Natural killer cell (primary cell): Measurements from ENCODE around the gene URAD. TPM values are rescaled to one million over a fixed set of nuclear protein-coding genes. Genes with fewer than 3 reads are reported as not detected.
"Not testable (repeated sequence)": the region's sequence is repeated elsewhere in the genome, so short reads cannot be mapped to it uniquely, and the experiment has no call there.

Experiments
- ATAC-seq, 3 donors: fragments of 150-1000 bp in 2 of 3; fragments of 200-7000 bp in 1 of 3; cut with Tn5 transposase; 1 replicate in 1 of 3; 2 replicates in 2 of 3; pipeline ENCODE4 v1.10.0; 2021; ENCODE audit warnings: mild to moderate bottlenecking in 2 of 3, moderate library complexity in 2 of 3
- DNase-seq, 2 donors: peaks; one replicate each; pipeline versions ENCODE4 v3.0.0 to v3.0.0-alpha.2; 2013 to 2021; ENCODE audit warnings: mixed read lengths in 1 of 2
- H3K27ac ChIP-seq: one replicate; pipeline ENCODE4 v1.5.1; 2013; ENCODE audit warnings: mild to moderate bottlenecking, low read length
- H3K27me3 ChIP-seq: one replicate; pipeline ENCODE4 v1.6.1; 2013; ENCODE audit warnings: low read length; ENCODE audit not compliant: control insufficient read depth, insufficient read depth
- H3K36me3 ChIP-seq: one replicate; pipeline ENCODE4 v1.6.1; 2013; ENCODE audit warnings: low read length; ENCODE audit not compliant: control insufficient read depth, insufficient read depth
- H3K4me1 ChIP-seq: one replicate; pipeline ENCODE4 v1.6.1; 2013; ENCODE audit warnings: low read length; ENCODE audit not compliant: control insufficient read depth, insufficient read depth
- H3K4me3 ChIP-seq: one replicate; pipeline ENCODE4 v1.5.1; 2013; ENCODE audit warnings: low read length
- H3K9me3 ChIP-seq: one replicate; pipeline ENCODE4 v1.6.1; 2013; ENCODE audit warnings: low read length; ENCODE audit not compliant: control insufficient read depth, insufficient read depth
- H3K27ac Mint-ChIP-seq, 2 donors: one replicate each; pipeline ENCODE4 v1.8.0; 2022; ENCODE audit warnings: mild to moderate bottlenecking in 2 of 2, mixed read lengths in 2 of 2, moderate library complexity in 1 of 2
- H3K27me3 Mint-ChIP-seq, 2 donors: one replicate each; pipeline ENCODE4 v1.8.0; 2022; ENCODE audit warnings: low read depth in 2 of 2, mixed read lengths in 2 of 2
- H3K36me3 Mint-ChIP-seq: one replicate; pipeline ENCODE4 v1.8.0; 2022; ENCODE audit warnings: mixed read lengths
- H3K4me1 Mint-ChIP-seq, 2 donors: one replicate each; pipeline ENCODE4 v1.8.0; 2022; ENCODE audit warnings: mixed read lengths in 2 of 2
- H3K4me3 Mint-ChIP-seq: one replicate; pipeline ENCODE4 v1.8.0; 2022; ENCODE audit warnings: mild to moderate bottlenecking, moderate library complexity, mixed read lengths
- H3K9me3 Mint-ChIP-seq, 2 donors: one replicate each; pipeline ENCODE4 v1.8.0; 2022; ENCODE audit warnings: mixed read lengths in 2 of 2
- WGBS: methylation state at CpG from one replicate; pipeline ENCODE4 v1.1.7; 2013; ENCODE audit warnings: missing lambda C conversion rate; ENCODE audit not compliant: insufficient coverage; 5-methylcytosine and 5-hydroxymethylcytosine counted together
- intact Hi-C: fragments of 100-400 bp; cut with micrococcal nuclease; formaldehyde crosslinking; loops from one replicate; pipeline ENCODE4 v1.14.2; 2022
- total RNA-seq, 4 donors: library from RNA; stranded (reverse); fragments of 120-200 nt in 1 of 4; gene quantifications; one replicate each; pipeline versions ENCODE4 v1.2.3 to v1.2.4, GENCODE V29; 2013 to 2022
- TF ChIP-seq, protein P1 (sequence below): fragments of 200-600 bp; IDR thresholded peaks from one replicate; pipeline ENCODE4 v1.8.0; 2022; ENCODE audit warnings: antibody characterized with exemption

The URAD gene
- total RNA-seq, 3 donors from 2014 or later (not counting 1 experiment from before 2014, with no cell fraction given) = not detected

DNA sequence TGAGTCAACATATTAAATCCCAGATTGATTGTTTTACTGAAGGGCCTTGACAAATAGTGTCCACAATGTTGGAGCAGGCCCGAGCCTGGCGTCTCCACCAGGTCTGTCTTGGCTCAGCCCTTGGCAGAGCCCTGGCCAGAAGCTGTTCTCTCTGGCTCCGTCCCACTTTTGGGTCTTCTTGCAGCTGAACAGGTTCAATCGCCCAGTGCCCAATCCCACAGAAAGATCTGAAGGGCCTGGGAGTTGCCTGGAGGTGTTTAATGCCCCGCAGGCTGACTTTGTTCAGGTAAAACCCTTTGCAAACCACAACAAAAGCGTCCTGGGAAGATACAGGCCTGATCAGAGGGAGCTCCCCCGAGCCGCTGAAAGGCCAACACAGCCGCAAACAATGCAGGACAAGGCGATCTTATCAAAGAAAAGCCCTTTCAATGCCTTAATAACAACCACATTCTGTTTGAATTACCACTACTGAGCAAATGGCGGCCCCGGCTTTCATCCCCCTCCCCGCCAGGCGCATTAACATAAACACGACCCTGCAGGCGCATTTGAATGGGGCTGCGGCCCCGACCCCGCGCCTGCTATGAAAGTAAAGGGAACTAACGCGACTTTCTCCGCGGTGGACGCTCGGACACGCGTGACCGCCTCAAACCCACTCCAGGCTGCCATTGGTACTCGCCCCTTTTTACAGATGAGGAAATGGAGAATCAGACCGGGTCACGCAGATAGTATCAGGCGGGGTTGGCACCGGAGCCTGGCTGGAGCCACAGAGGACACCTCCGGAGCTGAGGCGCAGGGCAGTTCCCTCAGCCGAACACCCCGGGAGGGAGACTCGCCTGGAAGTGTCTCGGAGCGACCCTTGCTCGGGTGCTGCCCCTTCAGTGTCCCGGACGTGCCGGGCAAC is 22.5 kb downstream of the URAD start:
- no peaks in the 10 kb centered on the region for H3K9me3 Mint-ChIP-seq
- no peak overlapping the region for H3K4me3 ChIP-seq
- H3K27me3 ChIP-seq = peaks cover 54% of the 10 kb centered on the region
- H3K27ac ChIP-seq = no peak overlapping the region
- H3K4me3 Mint-ChIP-seq = no peak overlapping the region
- no peak overlapping the region for H3K27ac Mint-ChIP-seq
- 16% methylated on average over 45 of the region's 45 CpGs for WGBS
- no peaks in the 10 kb centered on the region for H3K9me3 ChIP-seq
- H3K36me3 ChIP-seq = no peaks in the 10 kb centered on the region
- peaks cover 5 to 6% of the 10 kb centered on the region in 2 donors for H3K4me1 Mint-ChIP-seq
- ATAC-seq = no peak
- H3K36me3 Mint-ChIP-seq = no peaks in the 10 kb centered on the region
- DNase-seq = no peak
- H3K4me1 ChIP-seq = peaks cover 12% of the 10 kb centered on the region
- intact Hi-C loops = no loop called here
- peaks cover 57 to 78% of the 10 kb centered on the region in 2 donors for H3K27me3 Mint-ChIP-seq
- TF ChIP-seq, protein P1, sequence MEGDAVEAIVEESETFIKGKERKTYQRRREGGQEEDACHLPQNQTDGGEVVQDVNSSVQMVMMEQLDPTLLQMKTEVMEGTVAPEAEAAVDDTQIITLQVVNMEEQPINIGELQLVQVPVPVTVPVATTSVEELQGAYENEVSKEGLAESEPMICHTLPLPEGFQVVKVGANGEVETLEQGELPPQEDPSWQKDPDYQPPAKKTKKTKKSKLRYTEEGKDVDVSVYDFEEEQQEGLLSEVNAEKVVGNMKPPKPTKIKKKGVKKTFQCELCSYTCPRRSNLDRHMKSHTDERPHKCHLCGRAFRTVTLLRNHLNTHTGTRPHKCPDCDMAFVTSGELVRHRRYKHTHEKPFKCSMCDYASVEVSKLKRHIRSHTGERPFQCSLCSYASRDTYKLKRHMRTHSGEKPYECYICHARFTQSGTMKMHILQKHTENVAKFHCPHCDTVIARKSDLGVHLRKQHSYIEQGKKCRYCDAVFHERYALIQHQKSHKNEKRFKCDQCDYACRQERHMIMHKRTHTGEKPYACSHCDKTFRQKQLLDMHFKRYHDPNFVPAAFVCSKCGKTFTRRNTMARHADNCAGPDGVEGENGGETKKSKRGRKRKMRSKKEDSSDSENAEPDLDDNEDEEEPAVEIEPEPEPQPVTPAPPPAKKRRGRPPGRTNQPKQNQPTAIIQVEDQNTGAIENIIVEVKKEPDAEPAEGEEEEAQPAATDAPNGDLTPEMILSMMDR = no peak

DNA sequence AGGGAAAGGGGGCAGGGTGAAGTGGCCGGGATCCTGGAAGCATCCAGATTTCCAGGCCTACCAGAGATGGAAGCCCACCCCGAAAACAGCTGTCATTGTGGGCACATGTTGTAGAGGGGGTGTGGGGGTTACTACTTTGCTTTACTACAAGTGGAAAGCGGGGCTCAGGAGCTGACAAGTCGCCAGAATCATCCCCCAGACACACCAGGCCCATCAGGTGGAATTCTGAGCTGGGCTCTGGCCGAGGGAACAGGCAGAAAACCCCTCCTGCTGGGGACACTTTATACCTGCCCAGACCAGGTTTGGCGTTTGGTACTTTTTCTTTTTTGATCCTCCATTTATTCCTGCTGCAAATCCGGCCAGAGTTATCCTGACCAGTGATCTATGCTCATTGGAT is 23.2 kb downstream of the URAD start:
- Mint-ChIP-seq H3K4me3 (no peak overlapping the region), H3K36me3 (no peaks in the 10 kb centered on the region), H3K27ac (no peak overlapping the region), H3K27me3 (peaks cover 51 to 73% of the 10 kb centered on the region in 2 donors), H3K9me3 (no peaks in the 10 kb centered on the region), H3K4me1 (peaks cover 5 to 6% of the 10 kb centered on the region in 2 donors)
- no peak overlapping the region for H3K4me3 ChIP-seq
- TF ChIP-seq, protein P1 = no peak
- DNase-seq = no peak
- H3K27me3 ChIP-seq = peaks cover 51% of the 10 kb centered on the region
- H3K36me3 ChIP-seq = no peaks in the 10 kb centered on the region
- no peak overlapping the region for H3K27ac ChIP-seq
- no peaks in the 10 kb centered on the region for H3K9me3 ChIP-seq
- peaks cover 17% of the 10 kb centered on the region for H3K4me1 ChIP-seq
- intact Hi-C loops = no loop called here
- no peak for ATAC-seq
- WGBS = 65% methylated on average over 7 of the region's 7 CpGs

DNA sequence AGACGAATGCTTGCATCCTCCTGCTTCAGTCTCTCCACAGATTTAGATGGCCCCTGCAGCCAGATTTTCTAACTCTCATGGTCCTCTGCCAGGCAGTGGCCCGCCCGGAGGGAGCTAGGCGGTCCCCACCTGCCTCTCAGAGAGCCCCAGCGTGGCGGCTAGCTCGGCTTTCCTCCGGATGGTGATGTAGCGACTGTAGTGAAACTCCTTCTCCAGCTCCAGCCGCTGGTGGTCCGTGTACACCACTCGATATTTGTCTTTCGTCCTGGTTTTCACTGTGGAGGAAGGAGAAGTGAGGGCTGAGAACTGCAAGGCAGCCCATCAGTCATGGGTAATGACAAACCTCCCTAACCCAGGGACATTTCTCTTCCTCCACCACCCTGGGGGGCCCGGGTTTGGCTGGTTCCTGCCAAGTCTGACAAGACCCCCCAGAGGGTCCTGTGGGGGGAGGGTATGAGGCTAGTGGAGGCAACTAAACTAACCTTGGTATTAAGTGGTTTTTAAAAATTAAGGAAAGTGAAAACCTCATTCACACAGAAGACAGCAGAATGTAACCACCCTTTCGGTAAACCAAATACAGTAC is 23.7 kb downstream of the URAD start:
- peaks cover 55% of the 10 kb centered on the region for H3K27me3 ChIP-seq
- H3K9me3 Mint-ChIP-seq = no peaks in the 10 kb centered on the region
- no peaks in the 10 kb centered on the region for H3K36me3 ChIP-seq
- ATAC-seq (no peak), DNase-seq (no peak)
- H3K4me1 ChIP-seq = peaks cover 23% of the 10 kb centered on the region
- no peak overlapping the region for H3K4me3 Mint-ChIP-seq
- TF ChIP-seq, protein P1 = no peak
- no peaks in the 10 kb centered on the region for H3K9me3 ChIP-seq
- no peak overlapping the region for H3K27ac ChIP-seq
- peaks cover 54 to 73% of the 10 kb centered on the region in 2 donors for H3K27me3 Mint-ChIP-seq
- no peaks in the 10 kb centered on the region for H3K36me3 Mint-ChIP-seq
- peaks cover 5 to 10% of the 10 kb centered on the region in 2 donors for H3K4me1 Mint-ChIP-seq
- 22% methylated on average over 13 of the region's 15 CpGs for WGBS
- no peak overlapping the region for H3K4me3 ChIP-seq
- intact Hi-C loops = no loop called here
- no peak overlapping the region for H3K27ac Mint-ChIP-seq

DNA sequence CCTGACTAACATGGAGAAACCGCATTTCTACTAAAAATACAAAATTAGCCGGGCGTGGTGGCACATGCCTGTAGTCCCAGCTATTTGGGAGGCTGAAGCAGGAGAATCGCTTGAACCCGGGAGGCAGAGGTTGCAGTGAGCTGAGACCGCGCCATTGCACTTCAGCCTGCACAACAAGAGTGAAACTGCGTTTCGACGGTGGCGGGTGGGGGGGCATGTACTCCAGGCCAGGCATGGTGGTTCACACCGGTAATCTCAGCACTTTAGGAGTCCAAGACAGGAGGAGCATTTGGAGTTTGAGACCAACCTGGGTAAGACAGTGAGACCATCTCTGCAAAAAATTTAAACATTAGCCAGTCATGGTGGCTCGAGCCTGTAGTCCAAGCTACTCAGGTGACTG is 24.3 kb downstream of the URAD start:
- not testable (repeated sequence) for H3K9me3 ChIP-seq

More for the DNA sequence above, 24.3 kb downstream of the URAD start:
- H3K4me1 ChIP-seq = peaks cover 23% of the 10 kb centered on the region
- DNase-seq, H3K4me3 Mint-ChIP-seq, H3K27ac ChIP-seq, H3K4me1 Mint-ChIP-seq, H3K9me3 Mint-ChIP-seq, H3K36me3 Mint-ChIP-seq, H3K27ac Mint-ChIP-seq, H3K36me3 ChIP-seq, ATAC-seq, intact Hi-C loops, H3K4me3 ChIP-seq: not testable (repeated sequence)
- 73% methylated on average over 13 of the region's 13 CpGs for WGBS
- peaks cover 58% of the 10 kb centered on the region for H3K27me3 ChIP-seq
- H3K27me3 Mint-ChIP-seq = peaks cover 53 to 73% of the 10 kb centered on the region in 2 donors
